HG03469 (cell line): ENCODE results near the gene SPATA31E1.
"Not testable (repeated sequence)": the region's sequence is repeated elsewhere in the genome, so short reads cannot be mapped to it uniquely, and the experiment has no call there.

ENCODE experiments used
- ATAC-seq: cut with Tn5 transposase; IDR thresholded peaks from one replicate; pipeline ENCODE4 v1.9.1; 2021; ENCODE audit warnings: mild to moderate bottlenecking, moderate library complexity, moderate number of reproducible peaks; ENCODE audit not compliant: unreplicated experiment

The SPATA31E1 gene

DNA sequence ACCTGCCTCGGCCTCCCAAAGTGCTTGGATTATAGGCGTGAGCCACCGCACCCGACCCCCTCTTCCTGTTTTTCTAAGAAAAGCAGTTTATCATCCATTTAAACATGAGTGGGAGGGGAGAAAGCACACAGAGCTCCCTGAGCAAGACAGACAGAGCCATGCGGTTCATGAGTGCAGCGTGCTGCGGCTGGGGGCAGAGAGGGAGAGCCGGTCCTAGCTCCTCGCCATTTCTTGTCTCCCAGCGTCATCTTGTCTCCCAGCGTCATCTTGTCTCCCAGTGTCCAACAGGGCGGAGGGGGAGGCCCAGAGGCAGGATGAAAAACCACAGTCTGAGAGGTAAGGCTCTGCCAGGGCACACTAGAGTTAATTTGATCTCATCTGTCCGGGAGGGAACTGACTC, 36.3 kb downstream of the SPATA31E1 start:
- not testable (repeated sequence) for ATAC-seq

GRCh38 chr9:87921561-87921960, 38.9 kb downstream of the SPATA31E1 start:
- not testable (repeated sequence) for ATAC-seq

- ATAC-seq = not testable (repeated sequence)
These were observed 40.3 kb downstream of the SPATA31E1 start for GRCh38 chr9:87923012-87923411.

- not testable (repeated sequence) for ATAC-seq
These were observed 42.2 kb downstream of the SPATA31E1 start for GRCh38 chr9:87924851-87925250.

DNA sequence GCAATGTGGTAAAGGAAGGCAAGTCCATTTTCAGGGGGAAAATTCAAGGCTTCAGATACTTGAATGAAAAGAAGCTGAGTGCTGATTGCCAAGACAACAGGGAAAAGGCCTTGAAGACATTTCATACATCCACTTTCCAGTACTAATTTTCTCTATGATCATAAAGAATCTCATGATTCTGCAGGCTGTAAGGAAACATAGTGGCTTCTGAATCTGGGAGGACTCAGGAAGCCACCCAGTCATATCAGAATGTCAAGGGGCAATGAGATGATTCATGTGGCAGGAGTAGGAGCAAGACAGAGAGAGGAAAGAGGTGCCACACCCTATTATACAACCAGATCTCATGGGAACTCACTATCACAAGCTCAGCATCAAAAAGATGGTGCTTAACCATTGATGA, 46.5 kb downstream of the SPATA31E1 start:
- not testable (repeated sequence) for ATAC-seq

GRCh38 chr9:87934444-87934843, 51.8 kb downstream of the SPATA31E1 start:
- not testable (repeated sequence) for ATAC-seq

DNA sequence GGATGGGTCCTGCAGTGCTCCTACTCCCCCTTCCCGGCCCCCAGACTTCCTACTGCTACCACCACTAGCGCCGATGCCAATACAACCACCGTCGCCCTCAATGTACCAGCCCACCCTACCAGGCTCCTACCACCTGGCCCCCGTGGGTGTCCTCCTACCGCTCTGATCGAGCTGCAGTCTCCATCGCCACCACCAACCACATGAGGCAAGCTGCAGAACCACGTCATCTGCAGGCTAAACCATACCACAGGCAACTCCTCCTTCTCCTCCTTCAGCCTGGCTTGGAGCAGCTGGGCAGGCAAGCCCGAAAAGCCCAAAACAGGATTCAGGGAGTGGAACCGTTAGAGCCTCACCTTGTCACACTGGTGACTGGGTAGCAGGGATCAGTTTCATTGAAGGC, 54.7 kb downstream of the SPATA31E1 start:
- ATAC-seq = not testable (repeated sequence)

- ATAC-seq = not testable (repeated sequence)
These were observed 55.2 kb downstream of the SPATA31E1 start for GRCh38 chr9:87937918-87938317.

GRCh38 chr9:87938336-87938735, 55.7 kb downstream of the SPATA31E1 start:
- not testable (repeated sequence) for ATAC-seq
